OCI-LY1 (cell line): ENCODE results near the gene LIPC.

Experiments used
- H2AFZ ChIP-seq: fragments of 200-600 bp; sonication (generic), shearing (Covaris generic); 2 replicates; pipeline ENCODE4 v1.6.0; 2014; ENCODE audit warnings: antibody characterized with exemption, mild to moderate bottlenecking, low read length
- H3F3A ChIP-seq: fragments of 200-600 bp; sonication (generic), shearing (Covaris generic); 2 replicates; pipeline ENCODE4 v1.6.0; 2014; ENCODE audit warnings: mild to moderate bottlenecking, antibody characterized with exemption, low read length, moderate library complexity; ENCODE audit not compliant: insufficient read depth
- H3K27ac ChIP-seq: fragments of 200-600 bp; sonication (generic); 2 replicates; pipeline ENCODE4 v1.5.1; 2014; ENCODE audit warnings: low read length, mixed run types, mild to moderate bottlenecking, low read depth; ENCODE audit not compliant: poor library complexity, severe bottlenecking
- H3K27me3 ChIP-seq: fragments of 200-600 bp; sonication (generic); 2 replicates; pipeline ENCODE4 v1.6.0; 2014; ENCODE audit warnings: antibody characterized with exemption, mild to moderate bottlenecking, low read length, moderate library complexity; ENCODE audit not compliant: insufficient read depth
- H3K36me3 ChIP-seq: fragments of 200-600 bp; sonication (generic); 2 replicates; pipeline ENCODE4 v1.6.1; 2014; ENCODE audit warnings: mild to moderate bottlenecking, antibody characterized with exemption, low read length, moderate library complexity, mixed read lengths; ENCODE audit not compliant: insufficient read depth
- H3K4me1 ChIP-seq: fragments of 200-600 bp; sonication (generic); 2 replicates; pipeline ENCODE4 v1.5.1; 2014; ENCODE audit warnings: mild to moderate bottlenecking, low read length, moderate library complexity; ENCODE audit not compliant: insufficient read depth, severe bottlenecking
- H3K4me2 ChIP-seq: fragments of 200-600 bp; sonication (generic), shearing (Covaris generic); 2 replicates; pipeline ENCODE4 v1.6.1; 2014; ENCODE audit warnings: low read length
- H3K4me3 ChIP-seq: fragments of 200-600 bp; sonication (generic); 2 replicates; pipeline ENCODE4 v1.5.1; 2014; ENCODE audit warnings: low read length, low read depth, mild to moderate bottlenecking, mixed read lengths; ENCODE audit not compliant: poor library complexity, severe bottlenecking
- H3K79me2 ChIP-seq: fragments of 200-600 bp; shearing (Covaris generic); 2 replicates; pipeline ENCODE4 v1.6.1; 2016; ENCODE audit warnings: mixed run types, low read length, mixed read lengths; ENCODE audit not compliant: insufficient read depth
- H3K9ac ChIP-seq: fragments of 200-600 bp; sonication (generic), shearing (Covaris generic); 2 replicates; pipeline ENCODE4 v1.6.1; 2014; ENCODE audit warnings: mild to moderate bottlenecking, low read length, mixed read lengths
- H3K9me2 ChIP-seq: fragments of 200-600 bp; sonication (generic), shearing (Covaris generic); 2 replicates; pipeline ENCODE4 v1.6.1; 2014; ENCODE audit warnings: low read depth, mild to moderate bottlenecking, low read length, mixed read lengths
- H3K9me3 ChIP-seq: fragments of 200-600 bp; shearing (Covaris generic); 2 replicates; pipeline ENCODE4 v1.6.1; 2014; ENCODE audit warnings: low read length, mixed read lengths
- H4K20me1 ChIP-seq: fragments of 200-600 bp; sonication (generic), shearing (Covaris generic); 2 replicates; pipeline ENCODE4 v1.6.0; 2016; ENCODE audit warnings: mild to moderate bottlenecking, low read length; ENCODE audit not compliant: insufficient read depth
- CTCF ChIP-seq: fragments of 200-600 bp; sonication (generic), shearing (Covaris generic); IDR thresholded peaks from 2 replicates; pipeline ENCODE4 v1.5.1; 2017; ENCODE audit warnings: mild to moderate bottlenecking, antibody characterized with exemption, low read length, moderate library complexity, mixed read lengths
- EZH2 ChIP-seq: fragments of 200-600 bp; sonication (generic), shearing (Covaris generic); IDR thresholded peaks from 2 replicates; pipeline ENCODE4 v1.8.0; 2017; ENCODE audit warnings: borderline replicate concordance, mixed run types, mild to moderate bottlenecking, antibody characterized with exemption, low read length, moderate library complexity, mixed read lengths

LIPC gene

DNA sequence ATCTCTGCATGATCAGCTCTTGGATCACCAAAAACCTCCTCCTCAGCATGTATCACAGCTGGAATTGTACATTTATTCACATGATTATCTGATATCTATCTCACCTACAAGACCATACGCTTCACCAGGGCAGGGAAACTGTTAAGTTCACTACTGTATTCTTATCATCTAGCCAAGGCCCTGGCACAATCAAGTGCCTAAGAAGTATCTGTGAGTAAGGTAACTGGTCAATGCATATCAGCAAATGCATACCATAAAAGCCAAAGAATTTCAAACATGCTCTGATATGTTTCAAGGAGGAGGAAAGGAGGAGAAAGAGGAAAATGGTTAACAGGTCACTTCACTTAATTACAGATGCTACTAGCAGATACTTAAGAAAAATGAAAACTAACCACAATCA is 158.4 kb downstream of the LIPC start:
- peak overlapping the region; percentile 95 for H3K27ac ChIP-seq
- no peak overlapping the region for H2AFZ ChIP-seq
- no peaks in the 10 kb centered on the region for H3K9me2 ChIP-seq
- H3K4me1 ChIP-seq, result peaks cover 53% of the 10 kb centered on the region
- no peak overlapping the region for H3K4me2 ChIP-seq
- H4K20me1 ChIP-seq, result no peaks in the 10 kb centered on the region
- no peaks in the 10 kb centered on the region for H3K9me3 ChIP-seq
- no peak overlapping the region for H3K4me3 ChIP-seq
- H3K9ac ChIP-seq, result no peak overlapping the region
- TF ChIP-seq CTCF (no peak), EZH2 (no peak)
- H3F3A ChIP-seq, result 0 out of 2 replicates have a peak, but pooled peaks cover 4% of the 10 kb centered on the region
- no peaks in the 10 kb centered on the region for H3K79me2 ChIP-seq
- H3K27me3 ChIP-seq, result no peaks in the 10 kb centered on the region
- H3K36me3 ChIP-seq, result peaks cover 6% of the 10 kb centered on the region; the same call in 1 of the 2 replicates

DNA sequence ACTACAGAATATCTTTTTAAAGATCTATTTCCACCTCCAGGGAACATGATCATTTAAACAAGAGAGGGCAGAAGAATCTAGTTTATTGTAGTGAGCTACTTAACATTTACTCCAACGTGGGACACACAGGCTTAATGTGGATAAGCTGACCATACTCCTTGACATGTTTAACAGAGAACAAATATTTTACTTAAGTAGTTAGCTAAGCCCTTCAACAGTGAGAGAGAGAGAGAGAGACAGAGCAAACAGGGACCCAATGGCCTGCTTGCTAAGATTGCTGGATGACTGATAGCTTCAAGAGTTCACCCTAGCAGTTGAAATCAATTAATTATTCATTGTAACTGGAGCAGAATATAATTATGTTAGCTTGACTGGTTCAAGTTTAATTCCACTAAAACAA is 159.1 kb downstream of the LIPC start:
- H3K4me2 ChIP-seq, result no peak overlapping the region

GRCh38 chr15:58593870-58594269 is 162.1 kb downstream of the LIPC start:
- Histone ChIP-seq H3K9me3 (no peaks in the 10 kb centered on the region), H3K4me1 (peaks cover 19% of the 10 kb centered on the region), H3K9me2 (no peaks in the 10 kb centered on the region), H3K27me3 (no peaks in the 10 kb centered on the region), H2AFZ (no peak overlapping the region), H3K9ac (no peak overlapping the region), H3K36me3 (peaks cover 33% of the 10 kb centered on the region), H3K79me2 (no peaks in the 10 kb centered on the region), H4K20me1 (no peaks in the 10 kb centered on the region), H3K4me3 (no peak overlapping the region), H3F3A (no peaks in the 10 kb centered on the region), H3K27ac (no peak overlapping the region), H3K4me2 (no peak overlapping the region)
- TF ChIP-seq CTCF, result no peak
- no peak for TF ChIP-seq EZH2

More for the DNA sequence above, 159.1 kb downstream of the LIPC start:
- H3K4me1 ChIP-seq, result peaks cover 46% of the 10 kb centered on the region
- H3K9me2 ChIP-seq, result no peaks in the 10 kb centered on the region
- H3F3A ChIP-seq, result 0 out of 2 replicates have a peak, but pooled peaks cover 4% of the 10 kb centered on the region
- no peak overlapping the region for H3K9ac ChIP-seq
- H3K27me3 ChIP-seq, result no peaks in the 10 kb centered on the region
- H3K79me2 ChIP-seq, result no peaks in the 10 kb centered on the region
- H2AFZ ChIP-seq, result no peak overlapping the region
- H3K9me3 ChIP-seq, result no peaks in the 10 kb centered on the region
- peak overlapping the region; percentile 33 for H3K27ac ChIP-seq
- H3K4me3 ChIP-seq, result no peak overlapping the region
- H4K20me1 ChIP-seq, result no peaks in the 10 kb centered on the region
- H3K36me3 ChIP-seq, result peaks cover 11% of the 10 kb centered on the region; the same call in 1 of the 2 replicates
- no peak for TF ChIP-seq EZH2
- TF ChIP-seq CTCF, result no peak
